GM18873 (cell line): ENCODE results near the gene ABCC1.
"Not testable (repeated sequence)": the region's sequence is repeated elsewhere in the genome, so short reads cannot be mapped to it uniquely, and the experiment has no call there.

Experiments used
- ATAC-seq: cut with Tn5 transposase; IDR thresholded peaks from one replicate; pipeline ENCODE4 v1.9.1; 2021; ENCODE audit warnings: mild to moderate bottlenecking, moderate library complexity, moderate number of reproducible peaks; ENCODE audit not compliant: unreplicated experiment, low FRiP score

ABCC1 gene

DNA sequence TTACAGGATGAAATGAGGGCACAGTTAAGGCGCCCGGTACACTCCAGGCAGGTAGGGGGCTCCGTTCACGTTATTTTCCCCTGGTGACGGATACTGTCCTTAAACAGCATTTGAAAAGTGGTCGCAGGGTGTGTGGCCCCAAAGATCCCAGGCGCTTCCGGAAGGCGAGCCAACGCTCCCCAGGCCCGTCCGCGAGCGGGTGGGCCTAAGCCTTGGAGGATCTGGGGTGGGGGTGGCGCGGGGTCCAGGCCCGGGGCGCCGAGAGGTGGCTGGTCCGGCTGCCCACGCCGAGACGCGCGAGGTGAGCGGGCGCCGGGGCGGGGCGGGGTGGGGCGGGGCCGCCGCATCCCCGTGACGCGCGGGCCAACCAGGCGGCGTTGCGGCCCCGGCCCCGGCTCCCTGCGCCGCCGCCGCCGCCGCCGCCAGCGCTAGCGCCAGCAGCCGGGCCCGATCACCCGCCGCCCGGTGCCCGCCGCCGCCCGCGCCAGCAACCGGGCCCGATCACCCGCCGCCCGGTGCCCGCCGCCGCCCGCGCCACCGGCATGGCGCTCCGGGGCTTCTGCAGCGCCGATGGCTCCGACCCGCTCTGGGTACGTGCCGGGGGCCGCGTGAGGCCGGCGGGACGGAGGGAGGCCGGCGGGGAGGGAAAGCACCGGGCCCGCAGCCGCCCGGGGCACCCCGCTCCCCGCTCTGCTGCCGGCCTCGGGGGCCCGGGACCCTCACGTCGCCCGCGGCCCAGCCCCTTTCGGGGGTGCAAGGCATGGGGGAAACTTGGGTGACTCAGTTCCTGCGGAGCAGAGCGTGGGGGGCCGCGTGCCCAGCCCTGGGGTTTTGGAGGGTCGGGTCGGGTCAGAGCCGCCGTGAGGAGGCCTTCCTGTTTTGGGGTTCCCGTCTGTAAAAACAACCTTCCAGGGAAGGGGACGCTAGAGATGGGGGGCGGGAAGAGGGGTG lies at the start of gene ABCC1:
TSS of gene ABCC1 (plus strand) at position 407 of the 951 bp plus-strand sequence. CDS start at position 543, 136 bp downstream.
- no peak for ATAC-seq

GRCh38 chr16:15900357-15900756 lies 49.1 kb upstream of the ABCC1 start:
- no peak for ATAC-seq

DNA sequence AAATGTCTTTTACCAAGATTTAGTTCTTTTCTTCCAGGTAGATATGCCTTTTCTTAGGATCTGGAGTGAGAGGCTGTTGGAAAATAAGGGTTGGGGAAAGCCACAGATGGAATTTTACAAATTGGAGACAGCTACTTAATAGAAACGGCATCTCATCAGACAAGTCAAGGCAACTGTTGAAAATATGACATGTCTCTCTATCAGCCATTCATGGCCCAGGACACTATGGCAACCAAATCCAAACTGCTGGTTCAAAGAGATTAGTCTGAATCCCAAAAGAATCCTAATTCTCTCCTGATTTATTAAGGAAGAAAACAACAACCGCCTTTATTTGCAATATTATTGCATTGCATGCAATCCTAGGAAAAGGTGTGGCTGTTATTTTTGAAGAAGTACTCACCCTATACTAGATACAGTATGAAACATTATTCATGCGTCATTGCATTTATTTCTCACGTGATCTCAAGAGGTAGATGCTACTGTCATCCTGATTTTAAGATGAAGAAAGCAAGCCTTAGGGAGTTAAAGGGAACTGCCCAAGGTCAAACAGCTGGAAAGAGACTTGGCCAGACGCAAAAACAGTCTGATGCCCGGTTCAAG lies 48.4 kb upstream of the ABCC1 start:
- no peak for ATAC-seq

DNA sequence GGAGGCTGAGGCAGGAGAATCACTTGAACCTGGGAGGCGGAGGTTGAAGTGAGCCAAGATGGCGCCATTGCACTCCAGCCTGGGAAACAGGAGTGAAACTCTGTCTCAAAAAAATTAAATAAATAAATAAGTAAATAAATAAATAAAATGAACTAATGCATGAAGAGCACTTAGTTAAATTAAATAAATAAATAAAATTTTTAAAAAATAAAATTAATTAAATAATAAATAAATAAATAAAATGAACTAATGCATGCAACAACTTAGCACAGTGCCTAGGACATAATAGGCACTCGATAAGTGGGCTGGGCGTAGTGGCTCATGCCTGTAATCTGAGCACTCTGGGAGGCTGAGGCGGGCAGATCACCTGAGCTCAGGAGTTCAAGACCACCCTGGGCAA lies 45.5 kb upstream of the ABCC1 start:
- no peak for ATAC-seq

DNA sequence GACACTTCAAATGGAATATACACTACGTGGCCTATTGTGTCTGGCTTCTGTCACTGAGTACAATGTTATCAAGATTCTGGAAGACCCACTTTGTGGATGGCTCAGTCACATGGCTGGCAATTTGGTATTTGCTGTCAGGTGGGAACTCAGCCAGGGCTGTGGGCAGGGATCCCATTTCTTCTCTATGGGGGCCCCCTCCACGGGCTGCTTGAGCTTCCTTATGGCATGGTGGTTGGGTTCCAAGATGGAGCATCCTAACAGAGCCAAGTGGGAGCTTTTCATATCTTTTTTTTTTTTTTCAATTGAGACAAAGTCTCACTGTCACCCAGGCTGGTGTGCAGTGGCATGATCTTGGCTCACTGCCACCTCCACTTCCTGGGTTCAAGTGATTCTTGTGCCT lies 43.0 kb upstream of the ABCC1 start:
- ATAC-seq: no peak

DNA sequence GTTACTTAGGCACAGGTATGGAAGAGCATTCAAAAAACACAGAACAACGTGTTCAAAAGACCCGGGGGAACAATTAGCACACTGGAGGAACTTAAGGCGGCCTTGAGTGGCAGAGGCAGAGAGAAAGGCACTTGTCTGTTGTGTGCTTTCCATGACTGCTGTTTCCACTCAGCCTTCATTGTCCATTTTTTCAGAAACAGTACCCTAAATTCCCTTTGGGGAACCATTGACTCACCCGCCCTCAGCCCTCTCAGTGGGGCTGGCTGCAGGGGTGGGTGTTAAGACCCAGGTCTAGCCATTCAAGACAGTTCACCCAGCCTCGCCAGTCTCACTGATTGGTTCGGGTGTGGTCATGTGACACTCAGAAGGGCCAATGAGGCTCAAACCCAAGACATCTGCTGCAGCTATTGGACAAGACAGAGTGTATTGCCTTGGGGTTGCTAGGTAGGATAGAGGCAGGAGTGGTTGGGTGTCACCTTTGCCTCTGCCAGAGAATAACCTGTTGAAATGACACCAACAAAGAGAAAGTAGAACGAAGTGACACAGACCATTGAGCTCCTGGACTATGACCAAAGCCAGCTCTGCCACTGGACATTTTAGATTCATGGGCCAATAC lies 41.4 kb upstream of the ABCC1 start:
- peak; percentile 94 for ATAC-seq

GRCh38 chr16:15911198-15911597 lies 38.2 kb upstream of the ABCC1 start:
- no peak for ATAC-seq

- ATAC-seq: no peak
These were observed 36.2 kb upstream of the ABCC1 start for GRCh38 chr16:15913046-15913698.

- ATAC-seq: no peak
These were observed 33.8 kb upstream of the ABCC1 start for GRCh38 chr16:15915555-15916081.

GRCh38 chr16:15916323-15916722 lies 33.1 kb upstream of the ABCC1 start:
- no peak for ATAC-seq

DNA sequence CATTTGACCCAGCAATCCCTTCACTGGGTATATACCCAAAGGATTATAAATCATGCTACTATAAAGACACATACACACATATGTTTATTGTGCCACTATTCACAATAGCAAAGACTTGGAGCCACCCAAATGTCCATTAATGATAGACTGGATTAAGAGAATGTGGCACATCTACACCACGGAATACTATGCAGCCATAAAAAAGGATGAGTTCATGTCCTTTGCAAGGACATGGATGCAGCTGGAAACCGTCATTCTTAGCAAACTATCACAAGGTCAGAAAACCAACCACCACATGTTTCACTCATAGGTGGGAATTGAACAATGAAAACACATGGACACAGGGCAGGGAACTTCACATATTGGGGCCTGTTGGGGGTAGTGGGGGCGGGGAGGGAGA lies 31.1 kb upstream of the ABCC1 start:
- ATAC-seq: not testable (repeated sequence)

DNA sequence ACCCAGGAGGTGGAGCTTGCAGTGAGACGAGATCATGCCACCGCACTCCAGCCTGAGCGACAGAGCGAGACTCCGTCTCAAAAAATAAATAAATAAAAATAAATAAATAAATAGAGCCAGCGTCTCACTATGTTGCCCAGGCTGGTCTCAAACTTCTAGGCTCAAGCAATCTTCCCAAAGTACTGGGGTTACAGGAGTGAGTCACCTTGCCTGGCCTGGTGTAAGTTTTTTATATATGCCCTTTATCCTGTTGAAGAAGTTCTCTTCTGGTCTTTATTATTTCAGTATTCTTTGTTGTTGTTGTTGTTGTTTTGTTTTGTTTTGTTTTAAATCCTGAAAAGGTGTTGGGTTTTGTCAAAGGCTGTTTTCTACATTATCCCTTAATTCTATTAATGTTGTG lies 30.1 kb upstream of the ABCC1 start:
- no peak for ATAC-seq

DNA sequence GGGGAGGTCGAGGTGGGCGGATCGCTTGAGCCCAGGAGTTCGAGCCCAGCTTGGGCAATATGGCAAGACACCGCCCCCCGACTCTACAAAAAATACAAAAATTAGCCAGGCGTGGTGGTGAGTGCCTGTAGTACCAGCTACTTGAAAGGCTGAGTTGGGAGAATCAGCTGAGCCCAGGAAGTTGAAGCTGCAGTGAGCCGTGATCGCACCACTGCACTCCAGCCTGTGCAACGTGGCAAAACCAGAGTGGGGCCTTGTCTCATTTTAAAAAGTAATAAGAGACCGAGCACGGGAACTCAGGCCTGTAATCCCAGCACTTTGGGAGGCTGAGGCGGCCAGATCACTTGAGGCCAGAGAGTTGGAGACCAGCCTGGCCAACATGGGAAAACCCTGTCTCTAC lies 24.4 kb upstream of the ABCC1 start:
- ATAC-seq: no peak

GRCh38 chr16:15925631-15926030 lies 23.8 kb upstream of the ABCC1 start:
- ATAC-seq: no peak

DNA sequence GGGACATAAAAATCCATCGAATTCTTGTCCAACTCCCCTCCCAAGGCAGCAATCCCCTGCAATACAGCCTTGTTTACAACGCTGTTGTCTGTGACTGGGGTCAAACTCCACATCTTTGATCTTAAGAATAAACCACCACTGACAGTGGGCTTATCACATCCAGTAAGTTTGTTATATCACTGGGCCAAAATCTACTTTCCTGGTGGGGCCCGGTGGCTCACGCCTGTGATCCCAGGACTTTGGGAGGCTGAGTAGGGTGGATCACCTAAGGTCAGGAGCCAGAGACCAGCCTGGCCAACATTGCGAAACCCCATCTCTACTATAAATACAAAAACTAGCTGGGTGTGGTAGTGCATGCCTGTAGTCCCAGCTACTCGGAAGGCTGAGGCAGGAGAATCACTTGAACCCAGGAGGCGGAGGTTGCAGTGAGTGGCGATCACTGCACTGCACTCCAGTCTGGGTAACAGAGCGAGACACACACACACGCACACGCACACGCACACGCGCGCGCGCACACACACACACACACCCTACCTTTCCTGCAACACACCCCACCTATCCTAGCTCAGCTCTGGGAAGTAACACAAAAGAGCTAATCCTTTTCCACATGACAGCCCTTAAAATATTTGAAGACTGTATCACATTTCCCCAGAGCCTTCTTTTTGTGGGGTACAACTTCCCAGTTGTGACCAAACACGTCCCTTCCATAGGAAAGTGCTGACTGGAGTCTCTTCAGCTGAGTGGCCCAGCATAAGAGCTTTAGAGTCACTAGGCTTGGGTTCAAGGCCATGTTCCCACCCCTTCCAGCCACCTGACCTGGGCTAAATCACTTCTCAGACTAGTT lies 20.9 kb upstream of the ABCC1 start:
- no peak for ATAC-seq

- no peak for ATAC-seq
These were observed 16.5 kb upstream of the ABCC1 start for GRCh38 chr16:15932939-15933338.

DNA sequence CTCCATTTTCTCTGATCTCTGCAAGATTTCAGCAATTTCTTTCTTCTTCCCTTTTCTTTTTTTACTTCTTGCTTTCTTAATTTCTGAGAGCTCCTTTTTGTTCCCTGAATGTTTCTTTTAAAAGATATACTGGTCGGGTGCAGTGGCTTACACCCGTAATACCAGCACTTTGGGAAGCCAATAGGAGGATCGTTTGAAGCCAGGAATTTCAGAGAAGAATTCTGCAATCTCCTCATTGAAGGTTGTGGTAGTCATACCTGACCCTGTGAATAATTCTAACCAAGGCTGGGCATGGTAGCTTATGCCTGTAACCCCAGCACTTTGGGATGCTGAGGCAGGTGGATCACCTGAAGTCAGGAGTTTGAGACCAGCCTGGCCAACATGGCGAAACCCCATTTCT lies 15.6 kb upstream of the ABCC1 start:
- ATAC-seq: no peak

DNA sequence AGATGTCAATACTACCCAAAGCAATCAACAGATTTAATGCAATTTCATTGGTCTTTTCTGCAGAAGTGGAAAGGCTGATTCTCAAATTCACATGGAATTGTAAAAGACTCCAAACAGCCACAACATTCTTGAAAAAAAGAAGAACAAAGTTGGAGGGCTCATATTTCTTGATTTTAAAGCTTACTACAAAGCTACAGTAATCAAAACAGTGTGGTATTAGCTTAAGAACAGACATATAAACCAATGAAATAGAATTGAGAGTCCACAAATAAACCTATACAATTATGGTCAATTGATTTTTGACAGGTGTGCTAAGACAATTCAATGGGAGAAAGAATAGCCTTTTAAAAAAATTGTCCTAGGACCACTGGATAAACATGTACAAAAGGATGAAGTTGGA lies 14.4 kb upstream of the ABCC1 start:
- ATAC-seq: no peak

DNA sequence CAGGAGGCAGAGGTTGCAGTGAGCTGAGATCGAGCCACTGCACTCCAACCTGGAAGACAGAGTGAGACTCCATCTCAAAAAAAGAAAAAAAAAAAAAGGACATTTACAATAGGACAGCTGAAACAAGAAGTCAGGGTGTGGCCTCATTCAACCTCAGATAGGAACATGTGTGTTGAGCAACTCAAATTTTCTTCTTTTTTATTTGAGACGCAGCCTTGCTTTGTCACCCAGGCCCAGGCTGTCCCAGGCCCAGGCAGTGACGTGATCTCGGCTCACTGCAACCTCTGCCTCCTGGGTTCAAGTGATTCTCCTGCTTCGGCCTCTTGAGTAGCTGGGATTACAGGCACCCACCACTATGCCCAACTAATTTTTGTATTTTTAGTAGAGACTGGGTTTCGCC lies 12.6 kb upstream of the ABCC1 start:
- not testable (repeated sequence) for ATAC-seq
